GM12878 (cell line): ENCODE measurements around the gene TRAF3. TPM values are rescaled to one million over a fixed set of nuclear protein-coding genes. Genes with fewer than 3 reads are reported as not detected.

Experiments
- ATAC-seq: fragments of 200-7000 bp; cut with Tn5 transposase; 3 replicates; pipeline ENCODE4 v1.9.1; 2020; ENCODE audit warnings: mild to moderate bottlenecking, moderate library complexity
- BruUV-seq: library from RNA; stranded (reverse); fragments of 400-500 nt; replicated peaks from 2 replicates; lab custom pipeline; 2021; lab: Mats Ljungman, UMichigan
- CTCF ChIA-PET: fragments of 300-600 bp; sonication (Branson Sonifier 250); formaldehyde crosslinking; extraction: SDS; loops from one replicate; lab custom pipeline; 2021; ENCODE audit warnings: inconsistent platforms; lab: Yijun Ruan, JAX
- POLR2A ChIA-PET: fragments of 350-600 bp; formaldehyde crosslinking; extraction: SDS; loops from one replicate; lab custom pipeline; 2021; ENCODE audit warnings: inconsistent platforms; lab: Charles Lee
- RAD21 ChIA-PET: fragments of 300-600 bp; sonication (Branson Sonifier 250); formaldehyde crosslinking; loops from one replicate; lab custom pipeline; 2023; ENCODE audit warnings: antibody characterized with exemption; ENCODE audit not compliant: unreplicated experiment; lab: Charles Lee
- SMC1A ChIA-PET: fragments of 300-600 bp; sonication (Branson Sonifier 250); formaldehyde crosslinking; loops from one replicate; lab custom pipeline; 2023; ENCODE audit not compliant: unreplicated experiment, uncharacterized antibody; lab: Charles Lee
- DNase-seq: peaks from one replicate; pipeline ENCODE4 v3.0.0-alpha.2; 2011; ENCODE audit warnings: low read depth, low spot score
- FAIRE-seq: peaks from 3 replicates; lab custom pipeline; 2011; peaks lifted over from hg19 to GRCh38; lab: Jason Lieb, UNC
- H2AFZ ChIP-seq: 2 replicates; pipeline ENCODE4 v1.6.0; 2011; ENCODE audit warnings: low read depth, low read length, control low read depth; ENCODE audit not compliant: control insufficient read depth
- H3K27ac ChIP-seq: 2 replicates; pipeline ENCODE4 v1.5.1; 2011; ENCODE audit warnings: control low read depth; ENCODE audit not compliant: control insufficient read depth, insufficient read depth
- H3K27me3 ChIP-seq, 2 experiments: replicated peaks in 1 of 2; 2 replicates each; pipeline versions ENCODE4 v1.6.0 to v1.6.1; 2011; ENCODE audit warnings: low read length in 1 of 2; ENCODE audit not compliant: control insufficient read depth in 2 of 2, insufficient read depth in 2 of 2
- H3K36me3 ChIP-seq, 2 experiments: 2 replicates each; pipeline ENCODE4 v1.5.1; 2011; ENCODE audit warnings: low read length in 1 of 2; ENCODE audit not compliant: control insufficient read depth in 2 of 2, insufficient read depth in 2 of 2
- H3K4me1 ChIP-seq: 2 replicates; pipeline ENCODE4 v1.6.1; 2011; ENCODE audit warnings: mild to moderate bottlenecking, low read length, moderate library complexity, mixed read lengths; ENCODE audit not compliant: control insufficient read depth, insufficient read depth
- H3K4me2 ChIP-seq: 2 replicates; pipeline ENCODE4 v1.6.0; 2011; ENCODE audit warnings: control low read depth; ENCODE audit not compliant: control insufficient read depth, insufficient read depth
- H3K4me3 ChIP-seq: fragments of 200-600 bp; sonication (generic); 2 replicates; pipeline ENCODE4 v1.5.1; 2016
- H3K79me2 ChIP-seq: 2 replicates; pipeline ENCODE4 v1.6.0; 2011; ENCODE audit warnings: low read length; ENCODE audit not compliant: control insufficient read depth, insufficient read depth
- H3K9ac ChIP-seq: 2 replicates; pipeline ENCODE4 v1.8.0; 2011; ENCODE audit warnings: low read length, control low read depth, mixed read lengths; ENCODE audit not compliant: control insufficient read depth, insufficient read depth
- H3K9me3 ChIP-seq: replicated peaks from 3 replicates; pipeline ENCODE4 v1.5.1; 2011; ENCODE audit warnings: mild to moderate bottlenecking, low read length; ENCODE audit not compliant: control insufficient read depth, insufficient read depth
- H4K20me1 ChIP-seq: 2 replicates; pipeline ENCODE4 v1.6.0; 2011; ENCODE audit not compliant: control insufficient read depth, insufficient read depth
- BCL11A ChIP-seq: IDR thresholded peaks from 2 replicates; pipeline ENCODE4 v1.6.1; 2011; ENCODE audit warnings: low read depth, low read length
- MXI1 ChIP-seq: fragments of 150-350 bp; IDR thresholded peaks from 2 replicates; pipeline ENCODE4 v1.6.1; 2011; ENCODE audit warnings: low read depth, mild to moderate bottlenecking, inconsistent platforms, low read length, improper control_type of control experiment
- POLR2AphosphoS2 ChIP-seq: IDR thresholded peaks from 2 replicates; pipeline ENCODE4 v1.6.1; 2011; ENCODE audit warnings: low read depth, mild to moderate bottlenecking, low read length, improper control_type of control experiment, moderate library complexity
- SIX5 ChIP-seq: IDR thresholded peaks from 2 replicates; pipeline ENCODE4 v1.6.1; 2011; ENCODE audit warnings: mild to moderate bottlenecking, low read depth, low read length, moderate library complexity; ENCODE audit not compliant: severe bottlenecking
- TARDBP ChIP-seq: IDR thresholded peaks from 2 replicates; pipeline ENCODE4 v1.6.1; 2016; ENCODE audit warnings: borderline replicate concordance
- USF1 ChIP-seq: IDR thresholded peaks from 2 replicates; pipeline ENCODE4 v1.6.1; 2011; ENCODE audit warnings: borderline replicate concordance, low read depth, mild to moderate bottlenecking, moderate library complexity, mixed read lengths, low read length; ENCODE audit not compliant: insufficient read depth; ENCODE audit errors: extremely low read length
- YBX1 ChIP-seq: fragments of 450-650 bp; IDR thresholded peaks from 2 replicates; pipeline ENCODE4 v1.6.1; 2016; ENCODE audit warnings: antibody characterized with exemption
- YY1 ChIP-seq: IDR thresholded peaks from 2 replicates; pipeline ENCODE4 v1.6.1; 2011; ENCODE audit warnings: low read depth, mild to moderate bottlenecking, low read length
- ZNF384 ChIP-seq: IDR thresholded peaks from 2 replicates; pipeline ENCODE4 v1.6.1; 2012; ENCODE audit warnings: low read depth, mild to moderate bottlenecking, low read length, improper control_type of control experiment, borderline replicate concordance
- ZZZ3 ChIP-seq: IDR thresholded peaks from 2 replicates; pipeline ENCODE4 v1.6.1; 2011; ENCODE audit warnings: low read depth; ENCODE audit not compliant: control insufficient read depth, insufficient read length
- WGBS: methylation state at CpG from one replicate; pipeline ENCODE4 v1.1.6; 2016; ENCODE audit warnings: low lambda C conversion rate; ENCODE audit not compliant: insufficient replicate concordance, insufficient coverage; ENCODE audit errors: missing lambda C conversion rate; 5-methylcytosine and 5-hydroxymethylcytosine counted together
- in situ Hi-C: fragments of 300-500 bp; cut with MboI; formaldehyde crosslinking; loops from 9 replicates; pipeline ENCODE4 v1.14.3; 2018; ENCODE audit warnings: mixed read lengths
- intact Hi-C: fragments of 100-400 bp; cut with micrococcal nuclease; formaldehyde crosslinking; loops from one replicate; pipeline ENCODE4 v1.14.2; 2022; ENCODE audit not compliant: unreplicated experiment
- polyA plus RNA-seq, 11 experiments: library from polyadenylated mRNA; depleted of rRNA in 4 of 11; unstranded in 6 of 11; stranded (reverse) in 5 of 11; fragments of >200 nt; fragmentation: Nextera tagmentation in 4 of 11; fragmentation: Illumina TruSeq in 1 of 11; extraction: Ambion mirVana in 4 of 11; extraction: Trizol in 1 of 11; gene quantifications; 1 replicate in 1 of 11; 2 replicates in 10 of 11; pipeline versions ENCODE4 v1.2.1 to v1.2.3, GENCODE V29; 2011 to 2016; ENCODE audit warnings: inconsistent platforms in 2 of 11, missing spikeins in 2 of 11, low read depth in 1 of 11
- total RNA-seq, 4 experiments: library from RNA; depleted of rRNA in 3 of 4; stranded (reverse); fragments of >200 nt in 3 of 4; fragmentation: Illumina TruSeq in 1 of 4; extraction: Trizol in 1 of 4; gene quantifications; 2 replicates each; pipeline versions ENCODE4 v1.2.1 to v1.2.3, GENCODE V29; 2013 to 2021
- TF ChIP-seq, protein P1 (sequence below): fragments of 150-350 bp; IDR thresholded peaks from 2 replicates; pipeline ENCODE4 v1.6.1; 2016; ENCODE audit warnings: low read depth, low read length
- TF ChIP-seq, protein P2 (sequence below): IDR thresholded peaks from 2 replicates; pipeline ENCODE4 v1.6.1; 2012; ENCODE audit warnings: low read depth, low read length, improper control_type of control experiment
- TF ChIP-seq, protein P3 (sequence below): fragments of 450-650 bp; IDR thresholded peaks from 2 replicates; pipeline ENCODE4 v1.6.1; 2017; ENCODE audit warnings: mild to moderate bottlenecking
- TF ChIP-seq, protein P4 (sequence below): fragments of 450-650 bp; IDR thresholded peaks from 2 replicates; pipeline ENCODE4 v1.6.1; 2018; ENCODE audit warnings: borderline replicate concordance, mild to moderate bottlenecking; ENCODE audit not compliant: partially characterized antibody

Gene TRAF3
- total and polyA plus RNA-seq, 10 of the 15 experiments (the other 5 are each of a cell fraction or from before 2014, with no cell fraction given): 3.0 to 70.1 (median 36.5) TPM

GRCh38 chr14:102949801-102950451, 172.7 kb downstream of the TRAF3 start:
- ChIA-PET CTCF (interaction anchor here (1.1 kb wide), 1 partner anchor 155 kb away, joined by 3 read pairs; no protein-coding TSS in a partner anchor), SMC1A (no interaction called here), POLR2A (no interaction called here), RAD21 (no interaction called here)
- Histone ChIP-seq H4K20me1 (no peaks in the 10 kb centered on the region), H3K4me3 (no peak overlapping the region), H3K79me2 (no peaks in the 10 kb centered on the region), H3K27ac (no peak overlapping the region), H3K9ac (no peak overlapping the region), H3K36me3 (peaks cover 11 to 20% of the 10 kb centered on the region in 2 experiments; a peak in 3 of 4 replicates), H3K9me3 (no peaks in the 10 kb centered on the region), H2AFZ (no peak overlapping the region), H3K4me1 (peaks cover 25% of the 10 kb centered on the region), H3K4me2 (no peak overlapping the region), H3K27me3 (no peaks in the 10 kb centered on the region)
- intact Hi-C loops (no loop called here), in situ Hi-C loops (no loop called here)
- DNase-seq: no peak
- no TSS peak for BruUV-seq
- no peak for ATAC-seq
- 79% methylated on average over 23 of the region's 23 CpGs for WGBS
- FAIRE-seq: no peak
- TF ChIP-seq YBX1 (no peak), YY1 (no peak), POLR2AphosphoS2 (no peak), SIX5 (no peak), MXI1 (no peak), ZZZ3 (no peak), BCL11A (no peak), USF1 (no peak), TARDBP (no peak), ZNF384 (no peak)
- TF ChIP-seq, protein P1, sequence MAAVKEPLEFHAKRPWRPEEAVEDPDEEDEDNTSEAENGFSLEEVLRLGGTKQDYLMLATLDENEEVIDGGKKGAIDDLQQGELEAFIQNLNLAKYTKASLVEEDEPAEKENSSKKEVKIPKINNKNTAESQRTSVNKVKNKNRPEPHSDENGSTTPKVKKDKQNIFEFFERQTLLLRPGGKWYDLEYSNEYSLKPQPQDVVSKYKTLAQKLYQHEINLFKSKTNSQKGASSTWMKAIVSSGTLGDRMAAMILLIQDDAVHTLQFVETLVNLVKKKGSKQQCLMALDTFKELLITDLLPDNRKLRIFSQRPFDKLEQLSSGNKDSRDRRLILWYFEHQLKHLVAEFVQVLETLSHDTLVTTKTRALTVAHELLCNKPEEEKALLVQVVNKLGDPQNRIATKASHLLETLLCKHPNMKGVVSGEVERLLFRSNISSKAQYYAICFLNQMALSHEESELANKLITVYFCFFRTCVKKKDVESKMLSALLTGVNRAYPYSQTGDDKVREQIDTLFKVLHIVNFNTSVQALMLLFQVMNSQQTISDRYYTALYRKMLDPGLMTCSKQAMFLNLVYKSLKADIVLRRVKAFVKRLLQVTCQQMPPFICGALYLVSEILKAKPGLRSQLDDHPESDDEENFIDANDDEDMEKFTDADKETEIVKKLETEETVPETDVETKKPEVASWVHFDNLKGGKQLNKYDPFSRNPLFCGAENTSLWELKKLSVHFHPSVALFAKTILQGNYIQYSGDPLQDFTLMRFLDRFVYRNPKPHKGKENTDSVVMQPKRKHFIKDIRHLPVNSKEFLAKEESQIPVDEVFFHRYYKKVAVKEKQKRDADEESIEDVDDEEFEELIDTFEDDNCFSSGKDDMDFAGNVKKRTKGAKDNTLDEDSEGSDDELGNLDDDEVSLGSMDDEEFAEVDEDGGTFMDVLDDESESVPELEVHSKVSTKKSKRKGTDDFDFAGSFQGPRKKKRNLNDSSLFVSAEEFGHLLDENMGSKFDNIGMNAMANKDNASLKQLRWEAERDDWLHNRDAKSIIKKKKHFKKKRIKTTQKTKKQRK: no peak
- TF ChIP-seq, protein P2, sequence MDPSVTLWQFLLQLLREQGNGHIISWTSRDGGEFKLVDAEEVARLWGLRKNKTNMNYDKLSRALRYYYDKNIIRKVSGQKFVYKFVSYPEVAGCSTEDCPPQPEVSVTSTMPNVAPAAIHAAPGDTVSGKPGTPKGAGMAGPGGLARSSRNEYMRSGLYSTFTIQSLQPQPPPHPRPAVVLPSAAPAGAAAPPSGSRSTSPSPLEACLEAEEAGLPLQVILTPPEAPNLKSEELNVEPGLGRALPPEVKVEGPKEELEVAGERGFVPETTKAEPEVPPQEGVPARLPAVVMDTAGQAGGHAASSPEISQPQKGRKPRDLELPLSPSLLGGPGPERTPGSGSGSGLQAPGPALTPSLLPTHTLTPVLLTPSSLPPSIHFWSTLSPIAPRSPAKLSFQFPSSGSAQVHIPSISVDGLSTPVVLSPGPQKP: no peak
- TF ChIP-seq, protein P3, sequence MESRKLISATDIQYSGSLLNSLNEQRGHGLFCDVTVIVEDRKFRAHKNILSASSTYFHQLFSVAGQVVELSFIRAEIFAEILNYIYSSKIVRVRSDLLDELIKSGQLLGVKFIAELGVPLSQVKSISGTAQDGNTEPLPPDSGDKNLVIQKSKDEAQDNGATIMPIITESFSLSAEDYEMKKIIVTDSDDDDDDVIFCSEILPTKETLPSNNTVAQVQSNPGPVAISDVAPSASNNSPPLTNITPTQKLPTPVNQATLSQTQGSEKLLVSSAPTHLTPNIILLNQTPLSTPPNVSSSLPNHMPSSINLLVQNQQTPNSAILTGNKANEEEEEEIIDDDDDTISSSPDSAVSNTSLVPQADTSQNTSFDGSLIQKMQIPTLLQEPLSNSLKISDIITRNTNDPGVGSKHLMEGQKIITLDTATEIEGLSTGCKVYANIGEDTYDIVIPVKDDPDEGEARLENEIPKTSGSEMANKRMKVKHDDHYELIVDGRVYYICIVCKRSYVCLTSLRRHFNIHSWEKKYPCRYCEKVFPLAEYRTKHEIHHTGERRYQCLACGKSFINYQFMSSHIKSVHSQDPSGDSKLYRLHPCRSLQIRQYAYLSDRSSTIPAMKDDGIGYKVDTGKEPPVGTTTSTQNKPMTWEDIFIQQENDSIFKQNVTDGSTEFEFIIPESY: no peak
- TF ChIP-seq, protein P4, sequence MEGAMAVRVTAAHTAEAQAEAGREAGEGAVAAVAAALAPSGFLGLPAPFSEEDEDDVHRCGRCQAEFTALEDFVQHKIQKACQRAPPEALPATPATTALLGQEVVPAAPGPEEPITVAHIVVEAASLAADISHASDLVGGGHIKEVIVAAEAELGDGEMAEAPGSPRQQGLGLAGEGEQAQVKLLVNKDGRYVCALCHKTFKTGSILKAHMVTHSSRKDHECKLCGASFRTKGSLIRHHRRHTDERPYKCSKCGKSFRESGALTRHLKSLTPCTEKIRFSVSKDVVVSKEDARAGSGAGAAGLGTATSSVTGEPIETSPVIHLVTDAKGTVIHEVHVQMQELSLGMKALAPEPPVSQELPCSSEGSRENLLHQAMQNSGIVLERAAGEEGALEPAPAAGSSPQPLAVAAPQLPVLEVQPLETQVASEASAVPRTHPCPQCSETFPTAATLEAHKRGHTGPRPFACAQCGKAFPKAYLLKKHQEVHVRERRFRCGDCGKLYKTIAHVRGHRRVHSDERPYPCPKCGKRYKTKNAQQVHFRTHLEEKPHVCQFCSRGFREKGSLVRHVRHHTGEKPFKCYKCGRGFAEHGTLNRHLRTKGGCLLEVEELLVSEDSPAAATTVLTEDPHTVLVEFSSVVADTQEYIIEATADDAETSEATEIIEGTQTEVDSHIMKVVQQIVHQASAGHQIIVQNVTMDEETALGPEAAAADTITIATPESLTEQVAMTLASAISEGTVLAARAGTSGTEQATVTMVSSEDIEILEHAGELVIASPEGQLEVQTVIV: no peak
